Measurements from ENCODE around the gene NARS2. TPM values are rescaled to one million over a fixed set of nuclear protein-coding genes. Genes with fewer than 3 reads are reported as not detected.

Gene NARS2
- total and polyA plus RNA-seq, 9 of the 15 experiments (the other 6 are each of a cell fraction or from before 2014, with no cell fraction given) = 26.8 to 48.0 (median 34.2) TPM

GRCh38 chr11:78457448-78457847 is 117.2 kb downstream of the NARS2 start (continued):
- TF ChIP-seq TEAD1 (CRISPR knock-in tag; IDR thresholded peaks at IDR 0.05) = no peak
- no peak for TF ChIP-seq RFX5 (IDR thresholded peaks at IDR 0.05; ENCODE audit: low read depth, low read length)
- TF ChIP-seq GABPA (tag; conservative IDR thresholded peaks at IDR 0.05; ENCODE audit: low read depth) = no peak
- no peak for TF ChIP-seq ATF2 (CRISPR knock-in tag; IDR thresholded peaks at IDR 0.05)
- TF ChIP-seq DLX4 (CRISPR knock-in tag; IDR thresholded peaks at IDR 0.05) = no peak
- no peak for TF ChIP-seq STAT5A (IDR thresholded peaks at IDR 0.05; ENCODE audit: borderline replicate concordance, low read length)
- TF ChIP-seq ZNF175 (CRISPR knock-in tag; IDR thresholded peaks at IDR 0.05; ENCODE audit: low read depth) = no peak

GRCh38 chr11:78453140-78453935 is 121.3 kb downstream of the NARS2 start:
- intact Hi-C loops (cut with micrococcal nuclease) (no loop called here), in situ Hi-C loops (cut with MboI) (no loop called here)
- no peak for DNase-seq (ENCODE audit: extremely low read depth in 1 of 4, low spot score in 3 of 4)
- H3K27ac ChIP-seq (ENCODE audit: extremely low read depth, low read depth, low read length) = no peak overlapping the region
- H4K20me1 ChIP-seq (replicated peaks; ENCODE audit: control insufficient read depth, insufficient read depth, low read length) = no peaks in the 10 kb centered on the region
- H3K36me3 ChIP-seq (ENCODE audit: control insufficient read depth, insufficient read depth, low read length) = peaks cover 16% of the 10 kb centered on the region; the same call in 2 of the 3 replicates
- H3K4me1 ChIP-seq (replicated peaks in 1 of 2; ENCODE audit: control insufficient read depth in 2 of 2, insufficient read depth in 2 of 2, low read length in 2 of 2) = 0 out of 5 replicates have a peak, but pooled peaks cover 0 to 3% of the 10 kb centered on the region in 2 experiments
- no TSS peak for BruUV-seq (replicated peaks)
- H3K27me3 ChIP-seq (ENCODE audit: control insufficient read depth in 2 of 2, insufficient read depth in 2 of 2, low read length in 2 of 2) = no peaks in the 10 kb centered on the region
- H3K4me3 ChIP-seq = no peak overlapping the region
- H3K4me2 ChIP-seq (ENCODE audit: insufficient read depth, low read length) = no peak overlapping the region
- WGBS (ENCODE audit: insufficient coverage, low coverage, missing lambda C conversion rate) = 88% methylated on average over 2 of the region's 2 CpGs
- no peak for FAIRE-seq
- ATAC-seq = no peak
- CTCF ChIA-PET (ENCODE audit: low intra/inter-chr PET ratio) = no interaction called here
- H3K9ac ChIP-seq (ENCODE audit: insufficient read depth in 1 of 2, low read depth in 2 of 2, low read length in 2 of 2) = no peak overlapping the region
- H3K9me1 ChIP-seq (ENCODE audit: control insufficient read depth, insufficient read depth, low read length) = no peaks in the 10 kb centered on the region
- no peaks in the 10 kb centered on the region for H3K79me2 ChIP-seq (ENCODE audit: control insufficient read depth, insufficient read depth, low read length)
- POLR2A ChIA-PET = interaction anchor here (0.6 to 0.9 kb wide), 2 partner anchors 9 to 42 kb away, joined by 3 read pairs; no protein-coding TSS in a partner anchor
- H3K9me3 ChIP-seq (replicated peaks; ENCODE audit: control insufficient read depth, insufficient read depth, low read depth, low read length) = no peaks in the 10 kb centered on the region; the same call in 1 of the 2 replicates
- no peak overlapping the region for H2AFZ ChIP-seq (ENCODE audit: low read depth, low read length)
- TF ChIP-seq HDAC2 (IDR thresholded peaks at IDR 0.05) = no peak
- no peak for TF ChIP-seq TFE3 (CRISPR knock-in tag; IDR thresholded peaks at IDR 0.05)
- no peak for TF ChIP-seq HINFP (tag; conservative IDR thresholded peaks at IDR 0.05; ENCODE audit: low read depth)
- TF ChIP-seq HNRNPL (IDR thresholded peaks at IDR 0.05; ENCODE audit: low read depth, low read length) = no peak
- no peak for TF ChIP-seq SIX5 (IDR thresholded peaks at IDR 0.05; ENCODE audit: borderline replicate concordance in 1 of 2, insufficient read depth in 1 of 2, low read depth in 1 of 2, low read length in 2 of 2)

Measured in K562 (cell line).